NB4 (cell line): Measurements from ENCODE around the gene IL32.

Experiments
- CTCF ChIP-seq: IDR thresholded peaks from one replicate; pipeline ENCODE4 v1.5.1; 2012; ENCODE audit warnings: low read depth, low read length
- MAX ChIP-seq: IDR thresholded peaks from 2 replicates; pipeline ENCODE4 v1.6.1; 2011; ENCODE audit warnings: low read depth, low read length
- MYC ChIP-seq: IDR thresholded peaks from 2 replicates; pipeline ENCODE4 v1.6.1; 2011; ENCODE audit warnings: low read depth, low read length
- POLR2A ChIP-seq: IDR thresholded peaks from 2 replicates; pipeline ENCODE4 v1.6.1; 2011; ENCODE audit warnings: mild to moderate bottlenecking; ENCODE audit not compliant: insufficient read length; ENCODE audit errors: extremely low read depth

DNA sequence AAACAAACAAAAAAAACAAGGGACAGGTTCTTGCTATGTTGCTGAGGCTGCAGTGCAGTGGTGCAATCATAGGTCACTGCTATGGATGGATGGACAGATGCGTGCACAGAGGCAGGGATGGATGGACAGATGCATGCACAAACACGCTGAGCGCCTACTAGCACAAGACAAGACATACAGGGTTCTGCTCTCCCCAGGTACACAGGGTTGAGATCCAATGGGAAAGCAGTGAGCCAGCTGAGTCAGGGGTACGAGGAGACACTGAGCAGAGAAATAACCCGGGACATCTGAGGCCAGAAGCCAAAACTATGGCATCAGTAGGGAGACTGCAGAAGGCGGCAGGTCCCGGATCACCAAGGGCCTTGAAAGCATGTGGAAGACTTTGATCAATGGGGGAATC lies 6.2 kb downstream of the IL32 start:
- no peak for TF ChIP-seq POLR2A
- no peak for TF ChIP-seq CTCF
- TF ChIP-seq MYC, result no peak
- no peak for TF ChIP-seq MAX
